ENCODE measurements around the gene RBM48.

DNA sequence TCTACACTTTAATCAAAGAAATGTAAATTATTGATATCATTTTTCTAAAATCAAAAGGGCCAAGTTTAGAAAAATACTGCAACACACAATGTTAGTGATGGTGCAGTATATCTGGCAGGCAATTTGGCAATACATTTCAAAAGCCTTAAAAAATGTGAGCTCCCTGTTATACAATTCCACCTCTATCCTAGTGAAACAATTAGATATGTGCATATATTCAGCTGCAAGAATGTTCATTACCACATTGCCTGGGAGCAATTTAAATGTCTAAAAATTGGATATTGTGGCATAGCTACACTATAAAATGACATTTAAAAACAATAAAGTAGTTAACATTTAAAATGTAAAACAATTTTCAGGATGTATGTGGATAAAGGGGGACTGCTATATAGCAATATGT lies 40.8 kb upstream of the RBM48 start:
- TF ChIP-seq, protein P1, sequence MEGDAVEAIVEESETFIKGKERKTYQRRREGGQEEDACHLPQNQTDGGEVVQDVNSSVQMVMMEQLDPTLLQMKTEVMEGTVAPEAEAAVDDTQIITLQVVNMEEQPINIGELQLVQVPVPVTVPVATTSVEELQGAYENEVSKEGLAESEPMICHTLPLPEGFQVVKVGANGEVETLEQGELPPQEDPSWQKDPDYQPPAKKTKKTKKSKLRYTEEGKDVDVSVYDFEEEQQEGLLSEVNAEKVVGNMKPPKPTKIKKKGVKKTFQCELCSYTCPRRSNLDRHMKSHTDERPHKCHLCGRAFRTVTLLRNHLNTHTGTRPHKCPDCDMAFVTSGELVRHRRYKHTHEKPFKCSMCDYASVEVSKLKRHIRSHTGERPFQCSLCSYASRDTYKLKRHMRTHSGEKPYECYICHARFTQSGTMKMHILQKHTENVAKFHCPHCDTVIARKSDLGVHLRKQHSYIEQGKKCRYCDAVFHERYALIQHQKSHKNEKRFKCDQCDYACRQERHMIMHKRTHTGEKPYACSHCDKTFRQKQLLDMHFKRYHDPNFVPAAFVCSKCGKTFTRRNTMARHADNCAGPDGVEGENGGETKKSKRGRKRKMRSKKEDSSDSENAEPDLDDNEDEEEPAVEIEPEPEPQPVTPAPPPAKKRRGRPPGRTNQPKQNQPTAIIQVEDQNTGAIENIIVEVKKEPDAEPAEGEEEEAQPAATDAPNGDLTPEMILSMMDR (IDR thresholded peaks at IDR 0.05), result no peak
- no peak for TF ChIP-seq EZH2 (IDR thresholded peaks at IDR 0.05; ENCODE audit: borderline replicate concordance, insufficient read depth, low read depth, low read length, poor library complexity, severe bottlenecking)
